A673 (cell line): ENCODE data around the gene DHPS.
"Not testable (repeated sequence)": the region's sequence is repeated elsewhere in the genome, so short reads cannot be mapped to it uniquely, and the experiment has no call there.

ENCODE experiments used
- EZH2 ChIP-seq: fragments of 200-600 bp; sonication (generic); IDR thresholded peaks from 2 replicates; pipeline ENCODE4 v1.6.1; 2017; ENCODE audit warnings: borderline replicate concordance, low read depth, mild to moderate bottlenecking, mixed read lengths, antibody characterized with exemption, low read length; ENCODE audit not compliant: poor library complexity, severe bottlenecking
- TF ChIP-seq, protein P1 (sequence below): fragments of 300-800, 200-600 bp; sonication (generic); conservative IDR thresholded peaks from 2 replicates; pipeline ENCODE4 v1.5.1; 2017; ENCODE audit warnings: low read depth, mild to moderate bottlenecking, antibody characterized with exemption, low read length, moderate library complexity, mixed read lengths

DNA sequence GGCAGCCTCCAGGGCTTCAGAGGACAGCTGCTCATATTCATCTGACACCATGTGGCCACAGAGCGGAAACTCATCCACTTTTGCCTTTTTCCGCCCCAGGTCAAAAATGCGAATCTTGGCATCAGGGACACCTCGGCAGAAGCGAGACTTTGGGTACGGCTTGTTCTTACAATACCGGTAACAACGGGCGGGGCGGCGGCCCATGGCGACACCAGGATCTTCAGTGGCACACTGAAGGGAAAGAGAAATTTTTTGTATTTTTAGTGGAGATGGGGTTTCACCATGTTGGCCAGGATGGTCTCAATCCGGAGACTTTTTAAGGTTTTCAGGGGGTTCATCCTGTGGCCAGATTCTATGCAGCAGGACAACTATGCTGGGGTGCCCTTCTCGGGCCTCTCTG, 38.0 kb downstream of the DHPS start:
- TF ChIP-seq, protein P1, sequence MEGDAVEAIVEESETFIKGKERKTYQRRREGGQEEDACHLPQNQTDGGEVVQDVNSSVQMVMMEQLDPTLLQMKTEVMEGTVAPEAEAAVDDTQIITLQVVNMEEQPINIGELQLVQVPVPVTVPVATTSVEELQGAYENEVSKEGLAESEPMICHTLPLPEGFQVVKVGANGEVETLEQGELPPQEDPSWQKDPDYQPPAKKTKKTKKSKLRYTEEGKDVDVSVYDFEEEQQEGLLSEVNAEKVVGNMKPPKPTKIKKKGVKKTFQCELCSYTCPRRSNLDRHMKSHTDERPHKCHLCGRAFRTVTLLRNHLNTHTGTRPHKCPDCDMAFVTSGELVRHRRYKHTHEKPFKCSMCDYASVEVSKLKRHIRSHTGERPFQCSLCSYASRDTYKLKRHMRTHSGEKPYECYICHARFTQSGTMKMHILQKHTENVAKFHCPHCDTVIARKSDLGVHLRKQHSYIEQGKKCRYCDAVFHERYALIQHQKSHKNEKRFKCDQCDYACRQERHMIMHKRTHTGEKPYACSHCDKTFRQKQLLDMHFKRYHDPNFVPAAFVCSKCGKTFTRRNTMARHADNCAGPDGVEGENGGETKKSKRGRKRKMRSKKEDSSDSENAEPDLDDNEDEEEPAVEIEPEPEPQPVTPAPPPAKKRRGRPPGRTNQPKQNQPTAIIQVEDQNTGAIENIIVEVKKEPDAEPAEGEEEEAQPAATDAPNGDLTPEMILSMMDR: not testable (repeated sequence)
- TF ChIP-seq EZH2: not testable (repeated sequence)
